Skin of body (tissue), 2 donors: ENCODE data around the gene MICA. TPM values are rescaled to one million over a fixed set of nuclear protein-coding genes. Genes with fewer than 3 reads are reported as not detected.
"Not testable (repeated sequence)": the region's sequence is repeated elsewhere in the genome, so short reads cannot be mapped to it uniquely, and the experiment has no call there.

ENCODE experiments used
- DNase-seq: peaks from one replicate; lab custom pipeline; 2025; lab: John Stamatoyannopoulos, UW
- total RNA-seq: library from RNA; depleted of rRNA; stranded (reverse); fragments of >200 nt; gene quantifications from one replicate; pipeline ENCODE4 v1.2.3, GENCODE V29; 2014

MICA gene
- 7.0 TPM for total RNA-seq

- peak; percentile 65 for DNase-seq
Observed at GRCh38 chr6:31403283-31404060, at the start of gene MICA. MICA (plus strand) TSS chr6:31403595; CDS start chr6:31403633, 38 bp downstream.

DNA sequence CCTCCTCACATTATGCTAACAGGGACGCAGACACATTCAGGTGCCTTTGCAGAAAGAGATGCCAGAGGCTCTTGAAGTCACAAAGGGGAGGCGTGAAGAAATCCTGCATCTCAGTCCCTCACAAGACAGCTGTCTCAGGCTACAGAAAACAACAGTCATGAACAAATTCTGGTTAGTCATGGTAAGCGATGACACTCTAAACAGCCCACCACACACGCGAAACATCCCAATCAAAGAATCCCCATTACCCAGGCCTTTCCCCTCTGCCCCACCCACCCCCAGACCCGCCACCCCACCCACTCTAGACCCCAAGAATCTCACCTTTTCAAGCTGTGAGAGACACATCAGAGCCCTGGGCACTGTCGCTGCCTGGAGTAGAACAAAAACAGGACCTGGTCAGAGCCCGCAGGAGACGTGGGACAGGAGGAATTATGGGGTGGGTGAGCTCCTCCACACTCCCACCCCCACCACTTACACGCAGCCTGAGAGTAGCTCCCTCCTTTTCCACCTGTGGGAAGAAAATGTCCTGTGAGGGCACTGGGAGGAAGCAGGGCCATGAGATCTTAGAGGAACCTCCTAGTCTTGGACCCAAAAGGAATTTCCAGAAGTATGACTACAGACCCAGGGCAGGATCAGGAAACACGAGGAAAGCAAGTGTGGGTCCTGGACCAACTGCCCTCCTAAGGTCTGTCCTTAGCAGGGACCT, 49.1 kb upstream of the MICA start:
- no peak for DNase-seq

DNA sequence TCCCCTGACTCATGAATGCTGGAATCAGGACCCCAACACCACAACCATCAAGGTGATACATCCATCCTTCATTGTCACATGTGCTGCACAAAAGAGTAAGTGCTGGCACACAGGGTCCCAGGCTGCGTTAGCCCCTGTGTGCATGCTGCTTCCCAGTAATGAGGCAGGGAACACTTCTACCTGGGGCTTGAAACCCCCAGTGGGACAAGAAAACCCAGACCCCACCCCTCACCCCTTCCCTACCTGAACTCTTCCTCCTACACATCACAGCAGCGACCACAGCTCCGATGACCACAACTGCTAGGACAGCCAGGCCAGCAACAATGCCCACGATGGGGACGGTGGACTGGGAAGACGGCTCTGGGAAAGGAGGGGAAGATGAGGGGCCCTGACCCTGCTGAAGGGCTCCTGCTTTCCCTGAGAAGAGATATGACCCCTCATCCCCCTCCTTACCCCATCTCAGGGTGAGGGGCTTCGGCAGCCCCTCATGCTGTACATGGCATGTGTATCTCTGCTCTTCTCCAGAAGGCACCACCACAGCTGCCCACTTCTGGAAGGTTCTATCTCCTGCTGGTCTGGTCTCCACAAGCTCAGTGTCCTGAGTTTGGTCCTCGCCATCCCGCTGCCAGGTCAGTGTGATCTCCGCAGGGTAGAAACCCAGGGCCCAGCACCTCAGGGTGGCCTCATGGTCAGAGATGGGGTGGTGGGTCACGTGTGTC, 48.4 kb upstream of the MICA start:
- no peak for DNase-seq

DNA sequence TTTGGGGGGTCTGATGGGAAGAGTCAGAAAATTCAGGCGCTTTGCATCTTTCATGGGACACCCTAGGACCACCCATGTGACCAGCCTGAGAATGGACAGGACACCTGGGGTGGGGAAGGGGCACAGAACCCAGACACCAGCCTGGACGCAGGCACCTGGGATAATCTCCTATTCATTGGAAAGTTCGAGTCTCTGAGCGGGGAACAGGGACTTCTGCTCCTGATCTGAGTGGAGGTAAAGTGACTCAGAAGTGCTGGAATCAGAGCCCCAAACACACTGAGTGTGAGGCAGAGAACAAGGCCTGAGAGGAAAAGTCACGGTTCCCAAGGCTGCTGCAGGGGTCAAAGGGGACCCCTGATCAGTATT, 47.8 kb upstream of the MICA start:
- DNase-seq: no peak

GRCh38 chr6:31356216-31356945, 47.0 kb upstream of the MICA start:
- DNase-seq: no peak

- DNase-seq: peak; percentile 66
Observed at GRCh38 chr6:31356946-31357466, 46.4 kb upstream of the MICA start, which contains the start of gene HLA-B. HLA-B (minus strand) TSS chr6:31357179; CDS start chr6:31357158, 21 bp downstream.

GRCh38 chr6:31357886-31358285, 45.5 kb upstream of the MICA start:
- no peak for DNase-seq

- no peak for DNase-seq
Observed at GRCh38 chr6:31358302-31358701, 45.1 kb upstream of the MICA start.

DNA sequence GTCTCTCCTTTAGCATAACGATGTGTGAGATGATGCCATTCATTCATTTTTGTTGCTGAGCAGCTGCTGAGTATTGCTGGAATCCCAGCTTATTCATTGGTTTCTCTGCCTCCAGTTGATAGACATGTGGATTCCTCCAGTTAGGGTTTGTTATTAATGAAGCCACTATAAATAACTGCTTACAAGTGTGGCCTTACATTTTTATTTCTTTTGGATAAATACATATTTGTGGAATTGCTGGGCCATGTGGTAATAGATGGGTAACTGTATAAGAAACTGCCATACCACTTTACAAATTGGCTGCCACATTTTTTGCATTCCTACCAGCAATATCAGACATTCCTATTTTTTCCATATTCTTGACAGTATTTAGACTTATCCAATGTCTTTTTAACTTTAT, 43.8 kb upstream of the MICA start:
- DNase-seq: no peak

DNA sequence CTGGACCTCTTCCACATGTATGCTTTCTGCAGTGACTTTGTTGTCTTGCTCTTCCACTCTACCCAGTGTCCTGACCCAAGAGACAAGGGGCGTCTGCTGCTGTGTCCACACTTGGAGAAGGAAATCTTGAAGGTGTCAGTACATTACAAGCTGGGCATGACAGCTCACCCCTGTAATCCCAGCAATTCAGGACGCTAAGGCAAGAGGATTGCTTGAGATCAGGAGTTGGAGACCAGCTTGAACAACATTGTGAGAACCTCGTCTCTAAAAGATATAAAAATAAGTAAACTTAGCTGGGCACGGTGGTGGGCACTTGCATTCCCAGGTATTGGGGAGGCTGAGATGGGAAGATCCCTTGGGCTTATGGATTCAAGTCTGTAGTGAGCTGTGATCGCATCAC, 40.6 kb upstream of the MICA start:
- no peak for DNase-seq

DNA sequence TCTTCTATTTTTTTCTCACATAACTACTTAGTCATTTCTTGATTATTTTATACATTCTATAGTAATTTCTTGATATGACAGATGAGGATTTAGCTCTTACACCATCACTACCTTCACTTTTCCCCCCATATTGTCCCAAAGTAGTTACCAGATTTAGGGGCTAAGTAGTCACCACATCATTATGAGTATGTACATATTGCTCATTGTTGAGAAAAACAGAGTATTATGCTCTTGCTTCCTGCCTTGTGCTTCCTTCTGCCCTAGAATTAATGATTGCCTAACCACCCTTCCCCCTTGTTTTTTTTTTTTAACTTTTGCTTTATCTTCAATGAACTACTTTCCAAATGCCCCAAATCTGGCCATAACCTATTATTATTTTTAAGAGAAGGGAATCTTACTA, 39.6 kb upstream of the MICA start:
- no peak for DNase-seq

GRCh38 chr6:31365864-31366263, 37.5 kb upstream of the MICA start:
- no peak for DNase-seq

DNA sequence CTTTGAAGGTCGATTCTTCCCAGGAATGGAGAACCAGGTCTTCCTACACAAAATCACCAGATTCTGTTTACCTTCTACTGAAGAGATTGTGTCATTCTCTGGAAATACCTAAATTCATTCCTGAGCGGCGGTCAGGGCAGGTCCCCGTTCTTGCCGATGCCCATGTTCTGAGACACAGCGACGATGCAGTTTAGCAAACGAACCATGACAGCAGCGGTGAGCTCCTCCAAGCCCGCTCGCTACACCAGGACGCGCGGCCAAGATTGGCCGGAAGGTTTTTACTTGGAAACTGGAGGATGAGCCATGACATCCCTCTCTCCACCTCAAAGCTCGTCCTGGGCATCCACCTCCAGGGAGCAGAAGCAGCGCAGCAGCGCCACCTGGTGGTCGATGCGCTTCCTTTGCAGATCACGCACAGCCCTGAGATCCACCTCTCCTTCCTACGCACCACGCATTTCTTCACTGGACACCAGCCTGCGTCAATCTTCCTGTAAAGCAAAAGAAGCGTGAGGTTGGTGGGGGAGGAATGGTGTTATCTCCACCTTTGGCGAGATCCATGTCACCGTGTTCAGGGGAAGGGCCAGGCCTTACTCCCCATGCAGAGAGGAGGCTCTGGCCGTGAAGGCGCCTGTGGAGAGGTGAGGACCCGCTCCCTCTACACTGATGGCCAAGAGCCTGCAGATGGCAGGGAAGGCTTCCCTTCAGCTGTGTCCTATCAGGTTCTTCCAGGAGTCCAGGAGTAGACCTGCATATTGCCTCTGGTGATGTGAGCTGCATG, 36.5 kb upstream of the MICA start:
- DNase-seq: peak; percentile 58

- DNase-seq: no peak
Observed at GRCh38 chr6:31368461-31368860, 34.9 kb upstream of the MICA start.

GRCh38 chr6:31374118-31374517, 29.3 kb upstream of the MICA start:
- not testable (repeated sequence) for DNase-seq

DNA sequence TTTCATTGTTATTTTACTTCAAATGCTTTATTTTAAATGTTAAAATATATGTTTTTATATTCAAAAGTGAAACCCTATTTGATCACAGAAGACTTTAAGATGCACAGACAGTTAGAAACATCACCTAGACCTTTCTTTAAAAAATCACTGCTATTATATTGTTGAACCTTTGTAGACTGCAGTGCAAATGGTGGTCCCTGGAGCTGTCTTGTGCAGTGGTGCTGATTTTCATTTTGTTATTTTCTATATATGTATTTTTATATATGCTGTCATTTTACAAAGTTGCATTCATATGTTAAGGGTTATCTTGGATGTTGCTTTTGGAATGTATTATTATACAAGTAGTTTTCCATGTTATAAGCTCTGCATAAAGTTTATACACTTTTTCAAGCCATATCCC, 27.7 kb upstream of the MICA start:
- DNase-seq: no peak

DNA sequence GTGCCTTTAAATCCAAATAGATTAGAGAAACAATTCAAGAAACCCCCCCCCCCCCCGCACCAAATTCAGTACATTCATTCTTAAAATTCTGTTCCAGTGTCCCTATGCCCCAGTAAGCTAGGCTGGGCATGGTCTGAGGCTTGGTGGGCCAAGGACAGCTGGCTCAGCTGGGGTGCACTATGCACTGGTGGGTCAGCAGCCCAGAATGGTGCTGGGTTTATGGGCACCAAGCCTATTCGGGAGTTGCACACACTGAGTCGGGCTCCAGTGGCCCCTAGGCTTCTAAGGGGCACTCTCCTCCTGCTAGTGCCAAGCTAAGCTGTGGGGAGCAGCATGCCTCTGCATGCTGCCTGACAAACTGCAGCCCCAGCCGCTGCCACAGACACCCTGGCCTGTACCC, 26.4 kb upstream of the MICA start:
- DNase-seq: no peak

DNA sequence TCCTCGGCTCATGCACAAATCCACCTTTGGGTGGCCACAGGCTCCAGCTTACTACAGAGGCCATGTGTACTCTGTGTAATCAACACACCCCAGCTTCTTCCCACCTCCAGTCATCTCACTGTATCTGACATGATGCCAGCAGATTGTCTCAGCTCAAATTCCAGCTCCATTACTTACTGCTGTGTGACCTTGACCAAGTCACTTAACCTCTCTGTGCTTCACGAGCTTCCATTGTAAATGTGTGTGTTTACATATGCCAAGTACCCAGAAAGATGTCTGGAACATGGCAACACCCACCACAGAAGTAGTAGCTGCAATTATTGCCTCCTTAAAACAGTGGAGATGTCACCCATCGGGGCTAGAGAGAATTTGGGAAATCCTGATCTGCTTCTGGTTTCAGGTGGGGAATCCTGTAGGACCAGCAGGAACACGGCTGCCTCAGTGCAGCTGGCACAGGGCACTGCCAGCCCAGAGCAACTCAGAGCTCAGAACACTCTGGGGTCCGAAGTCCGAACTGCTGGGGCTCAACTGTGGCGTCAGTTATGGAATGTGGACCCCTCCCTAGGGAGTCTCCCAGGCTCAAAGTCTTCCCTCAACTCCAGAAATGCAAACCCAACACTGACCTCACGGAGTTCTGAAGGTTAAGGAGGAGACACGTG, 25.2 kb upstream of the MICA start:
- no peak for DNase-seq

DNA sequence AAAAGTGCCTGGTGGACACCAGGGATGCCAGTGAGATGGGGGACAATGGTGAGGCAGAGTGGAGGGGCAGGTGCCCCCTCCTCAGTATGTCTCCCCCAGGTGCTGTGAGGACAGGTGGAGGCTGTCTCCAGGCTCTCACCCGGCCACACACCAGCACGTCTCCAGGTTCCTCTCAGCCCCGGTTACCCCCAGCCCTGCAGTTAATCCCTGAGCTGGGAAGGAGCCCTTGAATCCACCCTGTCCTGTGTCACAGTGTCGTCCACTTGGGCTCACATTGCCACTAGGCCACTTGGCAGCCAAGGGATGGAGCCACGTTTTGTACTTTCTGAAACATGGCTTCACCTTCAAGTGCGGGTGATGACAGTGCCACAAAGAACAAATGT, 24.7 kb upstream of the MICA start:
- no peak for DNase-seq

DNA sequence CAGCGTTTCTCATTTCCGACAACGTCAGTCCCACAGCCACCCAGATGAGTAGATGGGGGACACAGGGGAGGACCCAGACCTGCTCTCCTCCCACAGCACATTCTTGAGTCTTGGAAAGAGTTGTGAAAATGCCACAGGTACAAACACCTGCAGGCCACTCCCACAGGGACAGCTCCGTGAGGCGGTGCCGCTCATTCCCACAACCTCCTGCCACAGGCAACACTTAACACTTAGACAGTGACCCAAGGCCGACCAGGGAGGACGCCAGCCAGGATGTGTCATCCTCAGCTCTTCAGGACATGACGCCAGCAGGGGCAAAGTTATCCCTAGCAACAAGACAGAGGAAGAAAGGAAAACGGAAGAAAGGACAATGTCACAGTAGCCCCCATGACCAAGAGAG, 23.5 kb upstream of the MICA start:
- no peak for DNase-seq
